ENCODE results near the gene LRP5. TPM values are rescaled to one million over a fixed set of nuclear protein-coding genes. Genes with fewer than 3 reads are reported as not detected.

LRP5 gene
- total RNA-seq, 2 donors from 2014 or later, result 81.0 to 110 TPM

- peaks cover 15% of the 10 kb centered on the region for H3K4me1 ChIP-seq
- H3K27ac ChIP-seq, result no peak overlapping the region
Measured at GRCh38 chr11:68372625-68373024, 60.2 kb downstream of the LRP5 start.

GRCh38 chr11:68373189-68373814 is 60.9 kb downstream of the LRP5 start:
- Histone ChIP-seq H3K9me3 (no peaks in the 10 kb centered on the region), H3K27ac (peak overlapping the region; percentile 69), H3K9ac (ENCODE audit: low read depth in 2 of 2, low read length in 2 of 2) (peak overlapping the region; percentile 31 to 61), H3K4me1 (peaks cover 15% of the 10 kb centered on the region), H3K27me3 (no peaks in the 10 kb centered on the region), H3K4me3 (no peak overlapping the region), H3K36me3 (no peaks in the 10 kb centered on the region)
- intact Hi-C loops (cut with DNase I), result no loop called here
- TF ChIP-seq CTCF (IDR thresholded peaks at IDR 0.05), result no peak
- no peak for DNase-seq

More at GRCh38 chr11:68372625-68373024, 60.2 kb downstream of the LRP5 start:
- intact Hi-C loops (cut with DNase I), result no loop called here
- Histone ChIP-seq H3K27me3 (no peaks in the 10 kb centered on the region), H3K4me3 (no peak overlapping the region), H3K36me3 (no peaks in the 10 kb centered on the region), H3K9me3 (no peaks in the 10 kb centered on the region), H3K9ac (ENCODE audit: low read depth in 2 of 2, low read length in 2 of 2) (no peak overlapping the region)
- DNase-seq, result no peak
- TF ChIP-seq CTCF (IDR thresholded peaks at IDR 0.05), result no peak

- no peak for TF ChIP-seq CTCF (IDR thresholded peaks at IDR 0.05)
- peaks cover 16% of the 10 kb centered on the region for H3K4me1 ChIP-seq
- no peak overlapping the region for H3K4me3 ChIP-seq
- peak; percentile 65 for DNase-seq
- no peaks in the 10 kb centered on the region for H3K36me3 ChIP-seq
- peak overlapping the region; percentile 69 for H3K27ac ChIP-seq
- H3K9me3 ChIP-seq, result no peaks in the 10 kb centered on the region
- H3K9ac ChIP-seq (ENCODE audit: low read depth in 2 of 2, low read length in 2 of 2), result peak overlapping the region; percentile 31 to 61
- no peaks in the 10 kb centered on the region for H3K27me3 ChIP-seq
- intact Hi-C loops (cut with DNase I), result no loop called here
Measured at GRCh38 chr11:68373815-68374501, 61.6 kb downstream of the LRP5 start.

- Histone ChIP-seq H3K27ac (peak overlapping the region; percentile 69), H3K4me1 (peaks cover 21% of the 10 kb centered on the region), H3K4me3 (no peak overlapping the region), H3K27me3 (no peaks in the 10 kb centered on the region), H3K36me3 (no peaks in the 10 kb centered on the region), H3K9me3 (no peaks in the 10 kb centered on the region), H3K9ac (ENCODE audit: low read depth in 2 of 2, low read length in 2 of 2) (peak overlapping the region in 1 of 2 donors; percentile 61)
- TF ChIP-seq CTCF (IDR thresholded peaks at IDR 0.05), result no peak
- DNase-seq, result no peak
- intact Hi-C loops (cut with DNase I), result no loop called here
Measured at GRCh38 chr11:68374531-68374930, 62.1 kb downstream of the LRP5 start.

GRCh38 chr11:68375337-68375736 is 62.9 kb downstream of the LRP5 start:
- DNase-seq, result no peak
- H3K36me3 ChIP-seq, result no peaks in the 10 kb centered on the region
- TF ChIP-seq CTCF (IDR thresholded peaks at IDR 0.05), result no peak
- H3K27ac ChIP-seq, result no peak overlapping the region
- peaks cover 28% of the 10 kb centered on the region for H3K4me1 ChIP-seq
- no peaks in the 10 kb centered on the region for H3K9me3 ChIP-seq
- intact Hi-C loops (cut with DNase I), result no loop called here
- H3K27me3 ChIP-seq, result no peaks in the 10 kb centered on the region
- H3K9ac ChIP-seq (ENCODE audit: low read depth in 2 of 2, low read length in 2 of 2), result no peak overlapping the region
- H3K4me3 ChIP-seq, result no peak overlapping the region

Data from colonic mucosa (tissue), 4 donors.